ENCODE data around the gene CFAP77.

The CFAP77 gene

DNA sequence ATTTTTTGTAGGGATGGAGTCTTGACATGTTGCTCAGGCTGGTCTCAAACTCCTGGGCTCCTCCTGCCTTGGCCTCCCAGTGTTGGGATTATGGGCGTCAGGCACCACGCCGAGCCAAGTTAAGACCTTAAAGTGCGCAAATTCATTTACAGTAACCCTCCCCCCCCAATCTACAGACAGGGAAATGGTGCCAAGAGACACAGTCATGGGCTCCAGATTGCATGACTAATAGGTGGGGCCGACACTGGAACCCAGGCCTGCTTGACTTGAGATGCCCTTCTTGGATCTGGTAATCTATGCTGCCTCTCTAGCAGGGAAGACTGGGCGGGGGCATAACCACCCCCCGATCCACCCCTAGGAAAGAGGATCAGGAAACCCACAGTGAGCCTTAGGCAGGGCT is 22.9 kb upstream of the CFAP77 start:
- DNase-seq (ENCODE audit: extremely low spot score), result no peak
- CTCF ChIA-PET, result no interaction called here
- POLR2A ChIA-PET, result no interaction called here
- TF ChIP-seq ARNT (IDR thresholded peaks at IDR 0.05) (no peak), L3MBTL2 (conservative IDR thresholded peaks at IDR 0.05) (no peak), FOXM1 (IDR thresholded peaks at IDR 0.05; ENCODE audit: borderline replicate concordance) (no peak), FOXK2 (IDR thresholded peaks at IDR 0.05) (no peak), SUZ12 (IDR thresholded peaks at IDR 0.05) (no peak), SP1 (IDR thresholded peaks at IDR 0.05) (no peak), CTBP1 (IDR thresholded peaks at IDR 0.05; ENCODE audit: borderline replicate concordance) (no peak), BHLHE40 (IDR thresholded peaks at IDR 0.05; ENCODE audit: borderline replicate concordance) (no peak), FOXA1 (IDR thresholded peaks at IDR 0.05) (no peak), TARDBP (IDR thresholded peaks at IDR 0.05) (no peak), HDGF (IDR thresholded peaks at IDR 0.05; ENCODE audit: borderline replicate concordance) (no peak), LEF1 (IDR thresholded peaks at IDR 0.05; ENCODE audit: borderline replicate concordance) (no peak), ELF4 (IDR thresholded peaks at IDR 0.05) (no peak), ZNF384 (IDR thresholded peaks at IDR 0.05) (no peak), NFRKB (IDR thresholded peaks at IDR 0.05) (no peak)
- TF ChIP-seq, protein P1, sequence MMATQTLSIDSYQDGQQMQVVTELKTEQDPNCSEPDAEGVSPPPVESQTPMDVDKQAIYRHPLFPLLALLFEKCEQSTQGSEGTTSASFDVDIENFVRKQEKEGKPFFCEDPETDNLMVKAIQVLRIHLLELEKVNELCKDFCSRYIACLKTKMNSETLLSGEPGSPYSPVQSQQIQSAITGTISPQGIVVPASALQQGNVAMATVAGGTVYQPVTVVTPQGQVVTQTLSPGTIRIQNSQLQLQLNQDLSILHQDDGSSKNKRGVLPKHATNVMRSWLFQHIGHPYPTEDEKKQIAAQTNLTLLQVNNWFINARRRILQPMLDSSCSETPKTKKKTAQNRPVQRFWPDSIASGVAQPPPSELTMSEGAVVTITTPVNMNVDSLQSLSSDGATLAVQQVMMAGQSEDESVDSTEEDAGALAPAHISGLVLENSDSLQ (IDR thresholded peaks at IDR 0.05), result no peak

- ChIA-PET POLR2A (no interaction called here), CTCF (no interaction called here)
- DNase-seq (ENCODE audit: extremely low spot score), result no peak
- TF ChIP-seq SP1 (IDR thresholded peaks at IDR 0.05) (no peak), HDGF (IDR thresholded peaks at IDR 0.05; ENCODE audit: borderline replicate concordance) (no peak), ARNT (IDR thresholded peaks at IDR 0.05) (no peak), SUZ12 (IDR thresholded peaks at IDR 0.05) (no peak), FOXM1 (IDR thresholded peaks at IDR 0.05; ENCODE audit: borderline replicate concordance) (no peak), CTBP1 (IDR thresholded peaks at IDR 0.05; ENCODE audit: borderline replicate concordance) (no peak)
These were observed 19.0 kb upstream of the CFAP77 start for GRCh38 chr9:132390966-132391365.

DNA sequence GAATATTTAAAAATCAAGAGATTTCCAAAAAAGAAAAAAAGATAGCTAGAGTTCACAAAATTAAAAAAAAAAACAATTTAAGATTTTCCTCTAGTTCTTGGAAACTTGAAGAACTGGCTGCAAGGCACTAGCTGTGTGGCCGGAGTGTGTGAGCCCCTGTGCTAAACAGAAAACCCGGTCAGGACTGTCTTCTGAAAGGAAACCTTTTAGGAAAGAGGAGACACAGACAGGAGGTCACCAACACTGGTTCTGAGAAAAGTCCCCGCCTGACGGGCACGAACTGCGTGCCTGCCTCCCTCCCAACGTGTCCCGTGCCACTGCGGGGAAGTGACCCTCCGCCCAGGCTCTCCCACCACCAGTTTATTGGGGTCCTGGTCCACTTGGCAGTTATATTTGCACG is 18.6 kb upstream of the CFAP77 start:
- no peak for DNase-seq (ENCODE audit: extremely low spot score)
- no peak for TF ChIP-seq BHLHE40 (IDR thresholded peaks at IDR 0.05; ENCODE audit: borderline replicate concordance)
- ChIA-PET POLR2A (no interaction called here), CTCF (no interaction called here)

DNA sequence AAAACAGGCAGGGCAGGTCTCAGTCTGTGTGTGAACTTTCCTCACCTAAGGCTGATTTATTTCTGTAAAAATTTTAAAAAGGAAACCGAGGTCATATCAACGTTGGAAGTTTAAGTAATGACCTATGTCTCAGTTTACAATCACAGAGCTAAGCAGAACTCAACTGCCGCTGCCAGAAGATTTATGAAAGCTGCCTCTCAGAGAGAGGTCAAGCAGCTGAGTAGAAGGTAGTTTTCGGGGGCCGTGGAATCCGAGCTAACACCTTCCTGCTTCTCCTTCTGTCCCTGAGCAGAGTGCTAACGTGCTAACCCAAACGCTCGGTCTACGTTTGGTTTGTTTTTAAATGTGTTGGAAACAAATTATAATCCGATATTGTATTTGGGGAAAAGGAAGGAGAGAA is 14.5 kb upstream of the CFAP77 start:
- TF ChIP-seq SUZ12 (IDR thresholded peaks at IDR 0.05), result no peak
- no peak for TF ChIP-seq SP1 (IDR thresholded peaks at IDR 0.05)
- TF ChIP-seq, protein P1 (IDR thresholded peaks at IDR 0.05), result no peak
- TF ChIP-seq LEF1 (IDR thresholded peaks at IDR 0.05; ENCODE audit: borderline replicate concordance), result no peak
- TF ChIP-seq TARDBP (IDR thresholded peaks at IDR 0.05), result no peak
- no peak for TF ChIP-seq L3MBTL2 (conservative IDR thresholded peaks at IDR 0.05)
- no peak for TF ChIP-seq FOXK2 (IDR thresholded peaks at IDR 0.05)
- CTCF ChIA-PET, result no interaction called here
- POLR2A ChIA-PET, result no interaction called here
- no peak for DNase-seq (ENCODE audit: extremely low spot score)

- CTCF ChIA-PET, result no interaction called here
- TF ChIP-seq, protein P1 (IDR thresholded peaks at IDR 0.05), result no peak
- no peak for TF ChIP-seq LEF1 (IDR thresholded peaks at IDR 0.05; ENCODE audit: borderline replicate concordance)
- no peak for TF ChIP-seq ARNT (IDR thresholded peaks at IDR 0.05)
- no peak for TF ChIP-seq BHLHE40 (IDR thresholded peaks at IDR 0.05; ENCODE audit: borderline replicate concordance)
- no peak for TF ChIP-seq L3MBTL2 (conservative IDR thresholded peaks at IDR 0.05)
- no peak for TF ChIP-seq FOXM1 (IDR thresholded peaks at IDR 0.05; ENCODE audit: borderline replicate concordance)
- TF ChIP-seq FOXA1 (IDR thresholded peaks at IDR 0.05), result no peak
- no peak for TF ChIP-seq ZNF384 (IDR thresholded peaks at IDR 0.05)
- TF ChIP-seq SUZ12 (IDR thresholded peaks at IDR 0.05), result no peak
- no peak for TF ChIP-seq ELF4 (IDR thresholded peaks at IDR 0.05)
- no peak for TF ChIP-seq NFRKB (IDR thresholded peaks at IDR 0.05)
- TF ChIP-seq TARDBP (IDR thresholded peaks at IDR 0.05), result no peak
- TF ChIP-seq HDGF (IDR thresholded peaks at IDR 0.05; ENCODE audit: borderline replicate concordance), result no peak
- POLR2A ChIA-PET, result no interaction called here
- DNase-seq (ENCODE audit: extremely low spot score), result no peak
These were observed 8.2 kb upstream of the CFAP77 start for GRCh38 chr9:132401824-132402223.

- no peak for DNase-seq (ENCODE audit: extremely low spot score)
- ChIA-PET CTCF (no interaction called here), POLR2A (interaction anchor here (1.0 kb wide), 1 partner anchor 50 kb away, joined by 4 read pairs; the partner anchor contains the start of gene SETX)
- no peak for TF ChIP-seq LEF1 (IDR thresholded peaks at IDR 0.05; ENCODE audit: borderline replicate concordance)
- TF ChIP-seq SP1 (IDR thresholded peaks at IDR 0.05), result no peak
- TF ChIP-seq CTBP1 (IDR thresholded peaks at IDR 0.05; ENCODE audit: borderline replicate concordance), result no peak
- TF ChIP-seq FOXK2 (IDR thresholded peaks at IDR 0.05), result no peak
- TF ChIP-seq HDGF (IDR thresholded peaks at IDR 0.05; ENCODE audit: borderline replicate concordance), result no peak
- no peak for TF ChIP-seq NFRKB (IDR thresholded peaks at IDR 0.05)
- no peak for TF ChIP-seq BHLHE40 (IDR thresholded peaks at IDR 0.05; ENCODE audit: borderline replicate concordance)
- no peak for TF ChIP-seq ZNF384 (IDR thresholded peaks at IDR 0.05)
These were observed 5.7 kb upstream of the CFAP77 start for GRCh38 chr9:132404228-132404881.

Data from HEK293T (cell line).